Activated CD8-positive, alpha-beta memory T cell treated with anti-CD3 and anti-CD28 coated beads, Interleukin-2, amount 50 U/mL, for 1 hour (primary cell): ENCODE measurements around the gene GABBR2.
"Not testable (repeated sequence)": the region's sequence is repeated elsewhere in the genome, so short reads cannot be mapped to it uniquely, and the experiment has no call there.

ENCODE experiments used
- DNase-seq: peaks from one replicate; pipeline ENCODE4 v3.0.0-alpha.2; 2020; ENCODE audit errors: extremely low read depth

GABBR2 gene

GRCh38 chr9:98481676-98482075, 227.1 kb downstream of the GABBR2 start:
- DNase-seq: no peak

- DNase-seq: no peak
Observed at GRCh38 chr9:98479967-98480847, 228.5 kb downstream of the GABBR2 start.

GRCh38 chr9:98479449-98479848, 229.3 kb downstream of the GABBR2 start:
- DNase-seq: no peak

DNA sequence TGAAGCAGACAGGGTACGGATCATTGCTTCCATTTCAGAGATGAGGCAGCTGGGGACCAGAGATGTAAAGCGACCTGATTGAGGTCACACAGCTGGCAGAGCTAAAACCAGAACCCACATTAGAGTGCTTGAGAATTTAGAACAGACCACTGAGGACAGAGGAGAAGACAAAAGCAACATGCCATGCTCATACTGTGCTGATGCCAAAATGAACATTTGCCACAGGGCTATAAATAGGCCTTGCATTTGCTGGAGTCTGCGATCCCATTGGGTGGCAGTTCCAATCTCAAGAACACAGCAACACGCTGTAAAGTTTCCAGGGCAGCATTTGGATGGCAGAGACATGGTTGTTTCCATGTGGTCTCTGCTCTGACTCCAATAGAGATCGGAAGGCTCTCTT, 230.9 kb downstream of the GABBR2 start:
- no peak for DNase-seq

GRCh38 chr9:98472216-98472615, 236.5 kb downstream of the GABBR2 start:
- no peak for DNase-seq

GRCh38 chr9:98471185-98471584, 237.6 kb downstream of the GABBR2 start:
- no peak for DNase-seq

DNA sequence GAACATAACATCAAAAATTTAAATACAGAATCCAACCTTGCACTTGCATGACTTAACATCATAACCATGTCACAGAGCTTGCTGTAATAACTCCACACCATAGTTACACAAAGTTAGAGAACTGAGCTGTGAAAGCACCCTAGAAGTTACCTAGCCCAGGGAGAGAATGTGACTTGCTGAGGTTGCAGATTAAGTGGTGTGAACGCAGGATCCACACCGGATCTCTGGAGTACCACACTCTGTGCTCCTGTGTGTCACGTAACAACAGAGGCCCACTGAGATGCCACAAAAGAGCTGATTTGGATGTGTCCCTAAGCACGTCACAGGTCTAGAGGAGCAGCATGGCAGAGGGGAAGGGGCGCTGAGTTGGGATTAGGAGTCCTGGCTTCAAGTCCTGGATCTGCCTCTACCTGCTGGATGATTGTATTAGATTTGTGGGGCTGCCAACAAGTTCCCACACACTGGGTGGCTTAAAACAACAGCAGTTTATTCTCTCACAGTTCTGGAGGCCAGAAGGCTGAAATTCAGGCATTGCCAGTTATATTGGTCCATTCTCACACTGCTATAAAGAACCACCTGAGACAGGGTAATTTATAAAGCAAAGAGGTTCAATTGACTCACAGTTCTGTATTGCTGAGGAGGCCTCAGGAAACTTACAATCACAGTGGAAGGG, 240.0 kb downstream of the GABBR2 start:
- DNase-seq: no peak

DNA sequence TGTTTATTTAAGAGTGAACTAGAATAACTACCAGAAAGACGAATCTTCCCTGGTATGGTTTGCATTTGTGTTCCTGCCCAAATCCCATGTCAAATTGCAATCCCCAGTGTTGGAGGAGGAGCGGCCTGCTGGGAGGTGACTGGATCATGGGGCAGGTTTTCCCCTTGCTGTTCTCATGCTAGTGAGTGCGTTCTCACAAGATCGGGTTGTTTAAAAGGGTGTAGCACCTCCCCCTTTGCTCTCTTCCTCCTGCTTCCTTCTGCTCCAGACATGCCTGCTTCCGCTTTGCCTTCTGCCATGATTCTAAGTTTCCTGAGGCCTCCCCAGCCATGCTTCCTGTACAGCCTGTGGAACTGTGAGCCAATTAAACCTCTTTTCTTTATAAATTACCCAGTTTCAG, 242.9 kb downstream of the GABBR2 start:
- DNase-seq: no peak

DNA sequence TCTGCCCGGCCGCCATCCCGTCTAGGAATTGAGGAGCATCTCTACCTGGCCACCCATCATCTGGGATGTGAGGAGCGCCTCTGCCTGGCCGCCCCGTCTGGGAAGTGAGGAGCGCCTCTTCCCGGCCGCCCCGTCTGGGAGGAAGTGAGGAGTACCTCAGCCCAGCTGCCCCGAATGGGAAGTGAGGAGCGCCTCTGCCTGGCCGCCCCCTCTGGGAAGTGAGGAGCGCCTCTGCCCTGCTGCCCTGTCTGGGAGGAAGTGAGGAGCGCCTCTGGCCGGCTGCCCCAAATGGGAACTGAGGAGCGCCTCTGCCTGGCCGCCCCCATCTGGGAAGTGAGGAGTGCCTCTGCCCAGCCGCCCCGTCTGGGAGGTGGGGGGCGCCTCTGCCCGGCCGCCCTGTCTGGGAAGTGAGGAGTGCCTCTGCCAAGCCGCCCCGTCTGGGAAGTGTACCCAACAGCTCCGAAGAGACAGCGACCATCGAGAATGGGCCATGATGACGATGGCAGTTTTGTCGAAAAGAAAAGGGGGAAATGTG, 244.5 kb downstream of the GABBR2 start:
- DNase-seq: not testable (repeated sequence)

- no peak for DNase-seq
Observed at GRCh38 chr9:98462310-98462709, 246.4 kb downstream of the GABBR2 start.

DNA sequence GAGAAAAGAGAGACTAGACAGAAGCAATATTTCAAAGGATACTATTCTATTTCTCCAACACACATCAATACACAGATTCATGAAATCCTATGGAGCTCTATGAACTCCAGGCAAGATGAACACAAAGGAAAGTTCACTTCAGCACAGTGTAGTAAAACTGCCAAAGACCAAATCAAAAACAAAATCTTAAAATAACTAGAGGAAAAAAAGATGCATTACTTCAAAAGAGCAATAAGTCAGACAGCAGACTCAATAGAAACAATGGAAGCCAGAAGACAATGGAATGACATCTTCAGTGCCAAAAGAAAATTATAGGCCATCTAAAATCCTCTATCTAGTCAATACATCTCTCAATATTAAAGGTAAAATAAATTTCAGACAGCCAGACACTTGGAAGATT, 248.0 kb downstream of the GABBR2 start:
- DNase-seq: no peak

GRCh38 chr9:98457726-98458370, 250.9 kb downstream of the GABBR2 start:
- no peak for DNase-seq

DNA sequence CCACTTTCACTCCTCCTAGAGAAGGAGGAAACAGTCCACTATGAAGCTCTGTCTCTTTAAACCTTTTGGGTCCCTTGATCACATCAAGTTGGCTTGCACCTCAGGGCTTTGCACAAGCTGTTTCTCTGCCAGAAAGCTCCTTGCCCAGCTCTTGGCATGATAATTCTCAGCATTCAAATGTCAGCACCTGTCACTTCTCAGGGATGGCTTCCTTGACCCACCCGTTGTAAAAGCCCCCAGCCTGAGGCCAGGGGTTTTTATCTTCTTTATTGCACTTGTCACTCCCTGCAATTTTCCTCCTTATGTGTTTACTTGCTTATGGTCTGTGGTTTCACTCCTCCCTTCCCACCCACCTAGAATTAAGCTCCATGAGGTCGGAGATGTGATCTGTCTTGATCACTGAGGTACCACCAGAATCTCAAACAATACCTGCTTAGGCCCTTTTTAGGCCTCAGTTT, 252.6 kb downstream of the GABBR2 start:
- no peak for DNase-seq

- DNase-seq: no peak
Observed at GRCh38 chr9:98455256-98456155, 253.2 kb downstream of the GABBR2 start.

DNA sequence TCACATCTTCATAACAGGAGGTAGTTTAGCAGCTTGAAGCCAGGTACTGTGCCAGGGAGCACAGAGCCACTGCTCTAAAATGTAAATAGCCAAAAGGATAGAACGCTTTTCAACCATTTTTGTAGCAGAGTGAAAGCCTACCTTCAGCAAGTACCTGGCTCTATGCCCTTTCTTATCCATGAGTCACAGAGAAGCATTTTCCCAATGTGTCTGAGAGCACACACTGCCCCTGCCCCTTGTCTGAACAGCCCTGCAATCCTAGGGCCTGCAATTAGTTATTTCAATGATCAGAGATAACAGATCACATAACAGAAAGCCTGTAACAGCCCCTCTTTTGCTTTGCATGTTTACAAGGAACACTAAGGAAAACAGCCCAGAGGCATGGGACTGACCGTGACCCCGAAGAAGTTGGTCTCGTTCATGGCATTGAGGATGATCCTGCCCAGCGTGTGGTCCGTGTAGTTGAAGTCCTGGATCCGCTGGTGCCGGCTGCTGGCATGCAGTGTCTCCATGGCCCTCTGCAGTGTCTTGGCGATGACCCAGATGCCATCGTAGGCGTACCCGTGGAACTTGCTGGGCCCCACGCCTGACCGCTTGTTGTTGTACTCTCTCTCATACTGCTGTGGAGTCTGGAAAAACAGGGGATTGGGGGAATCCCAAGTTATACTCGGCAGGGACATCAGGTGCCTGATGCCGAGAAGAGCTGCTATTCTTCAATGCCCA, 255.0 kb downstream of the GABBR2 start:
- no peak for DNase-seq

- DNase-seq: no peak
Observed at GRCh38 chr9:98451576-98451975, 257.2 kb downstream of the GABBR2 start.

DNA sequence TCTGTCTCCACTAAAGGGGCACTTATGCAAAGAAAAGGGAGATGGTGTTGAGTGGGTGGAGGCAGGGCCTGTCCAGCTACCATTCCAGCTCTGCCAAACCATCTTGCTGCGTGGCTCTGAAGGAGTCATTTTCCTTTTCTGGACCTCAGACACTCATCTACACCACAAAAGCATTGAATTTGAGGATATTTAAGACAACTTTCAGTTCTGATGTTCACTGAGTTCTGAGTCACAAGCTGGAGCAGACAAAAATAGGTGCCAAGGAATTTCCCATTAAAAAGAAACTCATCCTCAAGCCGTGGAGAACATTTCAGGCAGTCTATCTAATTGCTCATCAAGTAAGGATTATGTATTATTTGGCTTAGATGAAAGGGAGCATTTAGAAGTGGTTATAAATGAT, 258.2 kb downstream of the GABBR2 start:
- DNase-seq: no peak

DNA sequence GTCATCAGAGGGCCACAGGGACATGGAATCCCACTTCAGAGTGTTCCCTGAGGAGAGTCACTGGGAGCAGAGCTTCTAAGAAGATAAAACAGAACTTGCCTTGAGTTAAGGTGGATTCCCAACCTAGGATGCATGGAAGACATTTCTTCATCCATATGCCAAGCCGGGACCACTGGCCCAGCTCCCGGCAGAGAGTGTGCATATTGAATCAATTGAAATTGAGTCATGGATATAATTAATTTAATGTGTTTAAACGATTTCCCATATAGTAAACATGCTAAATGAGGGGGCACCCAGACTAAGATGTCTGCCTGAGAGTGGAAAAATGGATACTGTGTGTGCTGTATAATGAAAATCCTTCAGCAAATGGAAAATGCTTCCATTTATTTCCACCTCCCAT, 258.9 kb downstream of the GABBR2 start:
- DNase-seq: no peak

- DNase-seq: no peak
Observed at GRCh38 chr9:98445576-98445975, 263.2 kb downstream of the GABBR2 start.

GRCh38 chr9:98444601-98445000, 264.1 kb downstream of the GABBR2 start:
- DNase-seq: no peak

- no peak for DNase-seq
Observed at GRCh38 chr9:98442541-98442940, 266.2 kb downstream of the GABBR2 start.
